ENCODE data around the gene PLCB3.

- TF ChIP-seq CTCF (IDR thresholded peaks at IDR 0.05) (no peak), POLR2A (IDR thresholded peaks at IDR 0.05) (no peak)
Observed at GRCh38 chr11:64305691-64306562, 54.6 kb downstream of the PLCB3 start.
